ENCODE data around the gene PLEKHG1. TPM values are rescaled to one million over a fixed set of nuclear protein-coding genes. Genes with fewer than 3 reads are reported as not detected.

PLEKHG1 gene
- total and polyA plus RNA-seq, 2 experiments from 2014 or later, result 0.89 to 2.5 TPM

DNA sequence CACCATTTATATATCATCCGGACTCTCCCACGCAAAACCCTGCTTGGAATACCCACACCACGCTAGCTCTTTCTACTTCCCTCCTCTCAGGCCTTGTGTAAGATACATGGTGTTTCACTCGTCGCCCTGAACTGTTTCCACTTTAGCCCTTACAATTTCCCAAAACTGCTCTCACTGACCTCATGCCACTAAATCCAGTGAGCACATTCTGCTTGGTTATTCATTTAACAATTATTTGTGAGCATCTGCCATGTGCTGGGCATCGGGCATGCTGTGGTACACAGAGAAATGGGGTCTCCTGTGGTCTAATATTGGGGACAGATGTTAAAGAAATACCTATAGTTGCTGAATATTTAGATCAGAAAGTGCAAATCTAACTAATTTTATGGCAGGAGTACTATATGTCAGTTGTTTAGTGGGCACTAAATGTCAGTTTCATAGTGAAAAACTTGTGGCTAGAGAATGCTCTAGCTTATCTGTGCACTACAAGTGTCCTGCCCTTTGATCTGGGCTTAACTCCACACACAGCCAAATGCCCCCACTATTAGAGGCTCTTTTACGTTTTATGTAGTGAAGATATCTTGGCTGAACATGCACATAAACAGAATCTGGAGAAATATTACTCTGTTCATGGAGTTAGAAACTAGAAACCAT lies 41.0 kb downstream of the PLEKHG1 start:
- Histone ChIP-seq H3K9me2 (ENCODE audit: insufficient read depth) (no peaks in the 10 kb centered on the region), H3K79me2 (replicated peaks; ENCODE audit: insufficient read depth) (no peaks in the 10 kb centered on the region), H3K27me3 (ENCODE audit: insufficient read depth) (no peaks in the 10 kb centered on the region), H3K4me3 (no peak overlapping the region), H2AFZ (no peak overlapping the region), H3K36me3 (ENCODE audit: insufficient read depth) (no peaks in the 10 kb centered on the region), H4K20me1 (replicated peaks; ENCODE audit: insufficient read depth) (no peaks in the 10 kb centered on the region), H3F3A (replicated peaks; ENCODE audit: low read depth) (no peaks in the 10 kb centered on the region), H3K4me1 (ENCODE audit: insufficient read depth) (no peaks in the 10 kb centered on the region), H3K4me2 (no peak overlapping the region), H3K27ac (ENCODE audit: low read depth) (no peak overlapping the region)
- DNase-seq (ENCODE audit: low spot score) (no peak), ATAC-seq (no peak)
- Mint-ChIP-seq H3K36me3 (ENCODE audit: low read depth) (no peaks in the 10 kb centered on the region), H3K9me3 (no peaks in the 10 kb centered on the region), H3K4me1 (peaks cover 4% of the 10 kb centered on the region; the same call in 2 of the 3 replicates), H3K27ac (no peak overlapping the region), H3K4me3 (no peak overlapping the region), H3K27me3 (ENCODE audit: insufficient read depth, low read depth, poor library complexity) (peaks cover 1% of the 10 kb centered on the region)
- no peak for TF ChIP-seq EZH2phosphoT487 (IDR thresholded peaks at IDR 0.05; ENCODE audit: unreplicated experiment)
- no peak for TF ChIP-seq ZNF331 (CRISPR knock-in tag; IDR thresholded peaks at IDR 0.05; ENCODE audit: low read depth)
- no peak for TF ChIP-seq ZNF114 (CRISPR knock-in tag; IDR thresholded peaks at IDR 0.05)
- TF ChIP-seq CREB1 (CRISPR knock-in tag; IDR thresholded peaks at IDR 0.05; ENCODE audit: low read depth), result no peak
- TF ChIP-seq NANOG (IDR thresholded peaks at IDR 0.05; ENCODE audit: borderline replicate concordance), result no peak
- no peak for TF ChIP-seq EZH2 (IDR thresholded peaks at IDR 0.05; ENCODE audit: low read depth, unreplicated experiment)
- no peak for TF ChIP-seq ZNF462 (CRISPR knock-in tag; IDR thresholded peaks at IDR 0.05)
- TF ChIP-seq, protein P1, sequence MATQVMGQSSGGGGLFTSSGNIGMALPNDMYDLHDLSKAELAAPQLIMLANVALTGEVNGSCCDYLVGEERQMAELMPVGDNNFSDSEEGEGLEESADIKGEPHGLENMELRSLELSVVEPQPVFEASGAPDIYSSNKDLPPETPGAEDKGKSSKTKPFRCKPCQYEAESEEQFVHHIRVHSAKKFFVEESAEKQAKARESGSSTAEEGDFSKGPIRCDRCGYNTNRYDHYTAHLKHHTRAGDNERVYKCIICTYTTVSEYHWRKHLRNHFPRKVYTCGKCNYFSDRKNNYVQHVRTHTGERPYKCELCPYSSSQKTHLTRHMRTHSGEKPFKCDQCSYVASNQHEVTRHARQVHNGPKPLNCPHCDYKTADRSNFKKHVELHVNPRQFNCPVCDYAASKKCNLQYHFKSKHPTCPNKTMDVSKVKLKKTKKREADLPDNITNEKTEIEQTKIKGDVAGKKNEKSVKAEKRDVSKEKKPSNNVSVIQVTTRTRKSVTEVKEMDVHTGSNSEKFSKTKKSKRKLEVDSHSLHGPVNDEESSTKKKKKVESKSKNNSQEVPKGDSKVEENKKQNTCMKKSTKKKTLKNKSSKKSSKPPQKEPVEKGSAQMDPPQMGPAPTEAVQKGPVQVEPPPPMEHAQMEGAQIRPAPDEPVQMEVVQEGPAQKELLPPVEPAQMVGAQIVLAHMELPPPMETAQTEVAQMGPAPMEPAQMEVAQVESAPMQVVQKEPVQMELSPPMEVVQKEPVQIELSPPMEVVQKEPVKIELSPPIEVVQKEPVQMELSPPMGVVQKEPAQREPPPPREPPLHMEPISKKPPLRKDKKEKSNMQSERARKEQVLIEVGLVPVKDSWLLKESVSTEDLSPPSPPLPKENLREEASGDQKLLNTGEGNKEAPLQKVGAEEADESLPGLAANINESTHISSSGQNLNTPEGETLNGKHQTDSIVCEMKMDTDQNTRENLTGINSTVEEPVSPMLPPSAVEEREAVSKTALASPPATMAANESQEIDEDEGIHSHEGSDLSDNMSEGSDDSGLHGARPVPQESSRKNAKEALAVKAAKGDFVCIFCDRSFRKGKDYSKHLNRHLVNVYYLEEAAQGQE (IDR thresholded peaks at IDR 0.05; ENCODE audit: unreplicated experiment), result no peak
- no peak for TF ChIP-seq POLR2AphosphoS5 (IDR thresholded peaks at IDR 0.05; ENCODE audit: low read depth)
